Endometrial microvascular endothelial cells (primary cell): ENCODE measurements around the gene ANKZF1. TPM values are rescaled to one million over a fixed set of nuclear protein-coding genes. Genes with fewer than 3 reads are reported as not detected.
"Not testable (repeated sequence)": the region's sequence is repeated elsewhere in the genome, so short reads cannot be mapped to it uniquely, and the experiment has no call there.

Source experiments
- in situ Hi-C: cut with HindIII; loops from 2 replicates; pipeline ENCODE4 v1.10.0; 2017; ENCODE audit warnings: low sequenced_read_pairs, low pct_unique_long_range_greater_than_20kb; ENCODE audit errors: inconsistent ontology term
- total RNA-seq: library from RNA; depleted of rRNA; stranded (reverse); fragments of >200 nt; gene quantifications from one replicate; pipeline ENCODE4 v1.2.3, GENCODE V29; 2015; ENCODE audit errors: inconsistent ontology term

Gene ANKZF1
- total RNA-seq: 27.1 TPM

DNA sequence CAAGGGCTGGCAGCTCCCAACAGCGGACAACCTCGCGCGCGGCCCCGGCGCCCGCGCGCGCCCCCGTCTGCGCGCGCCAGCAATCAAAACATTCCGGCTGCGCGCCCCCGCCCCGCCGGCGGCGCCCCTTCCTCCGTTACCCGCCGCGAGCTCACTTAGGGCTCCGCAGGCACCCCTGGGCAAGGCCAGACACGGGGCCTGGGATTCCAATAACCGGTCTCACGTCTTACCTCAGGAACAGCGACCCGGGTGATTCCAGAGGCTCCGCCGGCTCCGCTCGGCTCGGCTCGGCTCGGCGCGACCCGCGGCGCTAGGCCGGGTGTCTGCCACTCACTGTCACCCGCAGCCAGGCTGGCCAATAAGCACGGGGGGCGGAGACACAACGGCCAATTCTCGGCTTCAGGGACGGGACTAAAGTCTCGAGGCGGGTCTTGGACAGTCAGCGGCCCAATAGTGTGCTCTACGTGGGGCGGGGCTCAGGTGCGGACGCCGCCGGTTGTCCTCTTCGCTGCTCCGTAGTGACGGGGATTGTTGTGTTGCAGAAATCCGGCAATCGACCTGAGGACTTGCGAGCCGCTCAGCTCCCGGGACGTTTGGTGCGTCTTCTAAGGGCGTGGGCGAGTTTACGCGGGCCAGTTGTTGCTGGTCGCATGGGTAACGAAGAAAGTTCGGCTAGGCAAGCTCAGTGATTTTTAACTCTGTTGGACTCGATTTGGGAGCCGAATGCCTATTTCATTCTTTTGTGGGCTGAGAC, at the start of gene ANKZF1, which contains the start of gene ATG9A:
TSS of gene ANKZF1 (plus strand) at position 502 of the 754 bp plus-strand sequence. CDS start 452 bp downstream, outside the sequence.
TSS of gene ATG9A (minus strand) at position 332 of the 754 bp plus-strand sequence. CDS start 1,612 bp downstream, outside the sequence.
- in situ Hi-C loops: no loop called here

DNA sequence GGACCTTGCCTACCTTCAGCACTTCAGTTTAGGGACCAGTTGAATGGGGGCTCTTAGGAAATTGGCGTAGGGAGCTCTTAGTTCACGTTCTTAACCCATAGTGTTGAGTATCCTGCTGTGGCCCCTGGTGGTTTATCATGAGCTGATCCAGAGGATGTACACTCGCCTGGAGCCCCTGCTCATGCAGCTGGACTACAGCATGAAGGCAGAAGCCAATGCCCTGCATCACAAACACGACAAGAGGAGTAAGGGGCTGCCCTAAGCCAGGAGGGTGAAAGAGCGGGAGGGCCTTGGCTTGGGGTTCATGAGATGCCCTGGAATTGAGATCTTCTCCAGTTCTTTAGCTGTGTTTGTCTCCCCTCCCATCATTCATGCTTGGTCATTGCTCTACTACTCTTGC, 48.6 kb upstream of the ANKZF1 start:
- in situ Hi-C loops: no loop called here

DNA sequence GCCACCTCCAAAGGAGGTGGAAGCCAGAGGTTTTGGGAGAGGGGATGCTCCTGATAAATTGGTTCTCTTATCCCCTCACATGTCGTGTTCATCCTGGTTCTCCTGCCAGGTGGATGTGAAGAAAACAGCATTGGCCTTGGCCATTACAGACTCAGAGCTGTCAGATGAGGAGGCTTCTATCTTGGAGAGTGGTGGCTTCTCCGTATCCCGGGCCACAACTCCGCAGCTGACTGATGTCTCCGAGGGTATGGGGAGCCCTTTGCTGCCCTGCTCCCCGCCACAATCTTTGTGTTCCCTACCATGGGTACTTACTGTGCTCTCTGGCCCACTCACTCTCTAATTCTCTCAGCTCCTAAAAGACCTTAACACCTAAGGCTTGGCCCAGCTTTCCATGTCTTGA, 48.1 kb upstream of the ANKZF1 start:
- in situ Hi-C loops: no loop called here

DNA sequence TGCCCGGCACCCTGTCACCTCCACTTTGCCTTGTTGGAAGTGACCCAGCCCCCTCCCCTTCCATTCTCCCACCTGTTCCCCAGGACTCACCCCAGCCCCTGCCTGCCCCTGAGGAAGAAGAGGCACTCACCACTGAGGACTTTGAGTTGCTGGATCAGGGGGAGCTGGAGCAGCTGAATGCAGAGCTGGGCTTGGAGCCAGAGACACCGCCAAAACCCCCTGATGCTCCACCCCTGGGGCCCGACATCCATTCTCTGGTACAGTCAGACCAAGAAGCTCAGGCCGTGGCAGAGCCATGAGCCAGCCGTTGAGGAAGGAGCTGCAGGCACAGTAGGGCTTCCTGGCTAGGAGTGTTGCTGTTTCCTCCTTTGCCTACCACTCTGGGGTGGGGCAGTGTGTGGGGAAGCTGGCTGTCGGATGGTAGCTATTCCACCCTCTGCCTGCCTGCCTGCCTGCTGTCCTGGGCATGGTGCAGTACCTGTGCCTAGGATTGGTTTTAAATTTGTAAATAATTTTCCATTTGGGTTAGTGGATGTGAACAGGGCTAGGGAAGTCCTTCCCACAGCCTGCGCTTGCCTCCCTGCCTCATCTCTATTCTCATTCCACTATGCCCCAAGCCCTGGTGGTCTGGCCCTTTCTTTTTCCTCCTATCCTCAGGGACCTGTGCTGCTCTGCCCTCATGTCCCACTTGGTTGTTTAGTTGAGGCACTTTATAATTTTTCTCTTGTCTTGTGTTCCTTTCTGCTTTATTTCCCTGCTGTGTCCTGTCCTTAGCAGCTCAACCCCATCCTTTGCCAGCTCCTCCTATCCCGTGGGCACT, 47.1 kb upstream of the ANKZF1 start:
- in situ Hi-C loops: no loop called here

GRCh38 chr2:219183151-219183772, 46.3 kb upstream of the ANKZF1 start:
- in situ Hi-C loops: no loop called here

GRCh38 chr2:219184121-219184520, 45.5 kb upstream of the ANKZF1 start:
- in situ Hi-C loops: no loop called here

DNA sequence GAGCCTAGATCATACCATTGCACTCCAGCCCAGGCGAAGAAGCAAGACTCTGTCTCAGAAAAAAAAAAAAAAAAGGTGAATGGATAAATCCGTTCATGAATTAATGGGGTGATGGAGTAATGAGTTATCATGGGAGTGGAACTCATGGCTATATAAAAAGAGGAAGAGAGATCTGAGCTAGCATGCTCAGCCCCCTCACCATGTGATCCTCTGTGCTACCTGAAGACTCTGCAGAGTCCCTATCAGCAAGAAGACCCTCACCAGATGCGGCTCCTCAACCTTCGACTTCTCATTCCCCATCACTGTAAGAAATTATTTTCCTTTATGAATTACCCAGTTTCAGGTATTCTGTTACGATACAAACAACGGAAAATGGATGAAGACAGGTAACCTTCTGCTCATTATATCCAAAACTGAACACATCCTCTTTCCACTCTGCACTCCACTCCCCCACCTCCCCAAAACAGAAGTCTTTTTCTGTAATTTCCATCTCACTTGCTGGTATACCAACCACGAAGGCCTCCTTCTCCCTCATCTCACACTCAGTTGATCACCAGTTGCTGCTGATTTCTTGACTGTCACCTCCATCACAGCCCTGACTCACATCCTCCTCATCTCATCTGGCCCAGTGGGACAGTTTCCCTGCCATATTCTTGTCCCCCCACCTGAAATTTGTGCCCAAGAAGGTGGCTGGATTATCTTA, 42.7 kb upstream of the ANKZF1 start:
- in situ Hi-C loops: no loop called here

DNA sequence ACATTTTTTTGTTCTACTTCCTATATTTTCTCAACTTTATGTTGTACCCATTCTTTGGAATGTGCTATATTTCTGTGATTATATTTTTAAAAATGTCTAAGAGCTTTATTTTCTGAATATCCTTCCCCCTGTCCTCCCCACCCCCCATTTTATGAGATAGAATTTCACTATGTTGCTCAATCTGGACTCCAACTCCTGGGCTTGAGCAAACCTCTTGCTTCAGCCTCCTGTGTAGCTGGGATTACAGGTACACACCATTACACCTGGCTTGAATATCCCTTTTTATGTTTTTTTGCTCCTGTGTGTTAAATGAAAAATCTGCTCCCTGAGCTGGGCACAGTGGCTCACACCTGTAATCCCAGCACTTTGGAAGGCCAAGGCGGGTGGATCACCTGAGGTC, 32.2 kb upstream of the ANKZF1 start:
- in situ Hi-C loops: no loop called here

GRCh38 chr2:219198974-219199373, 30.6 kb upstream of the ANKZF1 start:
- in situ Hi-C loops: no loop called here

DNA sequence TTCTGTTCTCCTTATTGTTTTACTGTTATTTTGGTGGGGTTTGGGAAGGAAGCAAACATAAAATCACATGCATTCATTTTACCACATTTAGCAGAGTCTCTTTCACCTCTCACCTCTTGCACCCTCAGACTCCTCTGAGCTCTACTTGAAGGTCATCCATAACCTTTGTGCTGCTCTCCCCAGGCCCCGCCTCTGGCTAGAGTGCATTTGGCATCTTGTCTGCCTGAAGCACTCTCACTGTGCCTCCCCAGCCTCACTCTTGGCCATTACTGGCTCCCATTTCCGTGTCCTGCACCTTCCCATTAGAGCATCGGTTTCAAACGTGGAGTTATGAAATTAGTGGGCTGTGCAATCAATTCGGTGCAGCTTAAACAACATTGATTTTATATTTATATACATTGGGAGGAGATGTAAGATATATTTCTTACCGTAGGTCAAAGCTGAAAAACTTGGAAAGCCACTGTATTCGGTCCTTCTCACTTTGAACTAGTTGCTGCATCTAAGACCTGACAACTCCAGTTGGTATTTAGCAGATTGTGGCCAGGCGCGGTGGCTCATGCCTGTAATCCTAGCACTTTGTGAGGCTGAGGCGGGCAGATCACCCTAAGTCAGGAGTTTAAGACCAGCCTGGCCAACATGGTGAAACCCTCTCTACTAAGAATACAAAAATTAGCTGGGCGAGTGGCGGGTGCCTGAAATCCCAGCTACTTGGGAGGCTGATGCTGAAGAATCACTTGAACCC, 30.0 kb upstream of the ANKZF1 start:
- in situ Hi-C loops: no loop called here

DNA sequence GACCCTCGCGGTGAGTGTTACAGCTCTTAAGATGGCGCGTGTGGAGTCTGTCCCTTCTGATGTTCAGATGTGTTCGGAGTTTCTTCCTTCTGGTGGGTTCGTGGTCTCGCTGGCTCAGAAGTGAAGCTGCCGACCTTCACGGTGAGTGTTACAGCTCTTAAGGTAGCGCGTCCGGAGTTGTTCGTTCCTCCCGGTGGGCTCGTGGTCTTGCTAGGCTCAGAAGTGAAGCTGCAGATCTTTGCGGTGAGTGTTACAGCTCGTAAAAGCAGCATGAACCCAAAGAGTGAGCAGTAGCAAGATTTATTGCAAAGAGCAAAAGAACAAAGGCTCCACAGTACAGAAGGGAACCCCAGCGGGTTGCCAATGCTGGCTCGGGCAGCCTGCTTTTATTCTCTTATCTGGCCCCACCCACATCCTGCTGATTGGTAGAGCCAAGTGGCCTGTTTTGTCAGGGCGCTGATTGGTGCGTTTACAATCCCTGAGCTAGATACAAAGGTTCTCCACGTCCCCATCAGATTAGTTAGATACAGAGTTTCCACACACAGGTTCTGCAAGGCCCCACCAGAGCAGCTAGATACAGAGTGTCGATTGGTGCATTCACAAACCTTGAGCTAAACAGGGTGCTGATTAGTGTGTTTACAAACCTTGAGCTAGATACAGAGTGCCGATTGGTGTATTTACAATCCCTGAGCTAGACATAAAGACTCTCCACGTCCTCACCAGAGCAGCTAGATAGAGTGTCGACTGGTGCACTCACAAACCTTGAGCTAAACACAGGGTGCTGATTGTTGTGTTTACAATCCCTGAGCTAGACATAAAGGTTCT, 28.9 kb upstream of the ANKZF1 start:
- in situ Hi-C loops: not testable (repeated sequence)

- in situ Hi-C loops: not testable (repeated sequence)
These were observed 28.3 kb upstream of the ANKZF1 start for GRCh38 chr2:219201331-219201730.

- in situ Hi-C loops: no loop called here
These were observed 25.0 kb upstream of the ANKZF1 start for GRCh38 chr2:219204425-219205164.

GRCh38 chr2:219205165-219205538, 24.5 kb upstream of the ANKZF1 start:
- in situ Hi-C loops: no loop called here

DNA sequence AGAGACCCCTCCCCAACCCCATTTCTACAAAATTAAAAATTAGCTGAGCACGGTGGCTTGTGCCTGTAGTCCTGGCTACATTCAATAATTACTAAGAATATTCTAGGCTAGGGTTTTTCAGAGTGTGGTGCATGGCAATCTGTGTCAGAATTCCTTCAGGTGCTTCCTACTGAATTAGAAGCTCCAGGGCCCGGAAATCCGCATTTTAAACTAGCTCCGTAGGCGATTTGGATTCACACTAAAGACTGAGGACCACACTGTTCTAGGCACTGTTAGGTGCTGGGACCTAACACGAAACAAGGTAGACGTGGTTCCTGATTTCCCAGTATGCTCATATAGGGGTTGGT, 23.7 kb upstream of the ANKZF1 start:
- in situ Hi-C loops: no loop called here

GRCh38 chr2:219206328-219207133, 23.1 kb upstream of the ANKZF1 start, which contains the start of gene ZFAND2B:
ZFAND2B (plus strand) TSS chr2:219206782; CDS start chr2:219206988, 206 bp downstream.
- in situ Hi-C loops: no loop called here
